K562 (cell line): Measurements from ENCODE around the gene DGKZ. TPM values are rescaled to one million over a fixed set of nuclear protein-coding genes. Genes with fewer than 3 reads are reported as not detected.

ENCODE experiments used
- FUS ChIP-seq: fragments of 200-400 bp; formaldehyde crosslinking; optimal IDR thresholded peaks from 2 replicates; pipeline ENCODE3; 2017; ENCODE audit warnings: low read depth, low read length
- GATAD2A ChIP-seq: fragments of 450-650 bp; IDR thresholded peaks from 2 replicates; pipeline ENCODE4 v1.6.1; 2017
- GATAD2B ChIP-seq: fragments of 450-650 bp; IDR thresholded peaks from 2 replicates; pipeline ENCODE4 v1.6.1; 2017; ENCODE audit warnings: mild to moderate bottlenecking, borderline replicate concordance
- HOXB6 ChIP-seq: fragments of 250-450 bp; sonication (Bioruptor Pico); IDR thresholded peaks from 2 replicates; pipeline ENCODE4 v1.5.1; 2022; ENCODE audit warnings: mild to moderate bottlenecking, borderline replicate concordance
- HSF4 ChIP-seq: fragments of 250-450 bp; sonication (Bioruptor Pico); IDR thresholded peaks from 2 replicates; pipeline ENCODE4 v2.1.2; 2022; ENCODE audit warnings: mild to moderate bottlenecking, moderate library complexity, borderline replicate concordance
- JUN ChIP-seq, 2 experiments: sonication (generic) in 1 of 2; formaldehyde crosslinking in 1 of 2; IDR thresholded peaks; 2 replicates each; pipeline versions ENCODE4 v1.6.1 to v1.8.0; 2012 to 2022; ENCODE audit warnings: borderline replicate concordance in 2 of 2, mild to moderate bottlenecking in 2 of 2, improper control_type of control experiment in 1 of 2, low read depth in 1 of 2, low read length in 1 of 2, missing genetic modification reagents in 1 of 2
- KAT2B ChIP-seq: IDR thresholded peaks from one replicate; pipeline ENCODE4 v1.6.1; 2012; ENCODE audit warnings: low read depth, mild to moderate bottlenecking, control low read depth, inconsistent platforms, low read length, moderate library complexity
- MYBL2 ChIP-seq, 2 experiments: fragments of 450-650 bp in 1 of 2; sonication (generic) in 1 of 2; formaldehyde crosslinking in 1 of 2; IDR thresholded peaks; 2 replicates each; pipeline versions ENCODE4 v1.6.1 to v1.8.1; 2017 to 2022; ENCODE audit warnings: borderline replicate concordance in 1 of 2, inconsistent platforms in 1 of 2, low read depth in 1 of 2, mild to moderate bottlenecking in 1 of 2, missing genetic modification reagents in 1 of 2, moderate library complexity in 1 of 2
- NCOA1 ChIP-seq: fragments of 450-650 bp; IDR thresholded peaks from 2 replicates; pipeline ENCODE4 v1.6.1; 2016; ENCODE audit warnings: low read depth
- NFYB ChIP-seq: IDR thresholded peaks from 2 replicates; pipeline ENCODE4 v1.6.1; 2011; ENCODE audit warnings: mild to moderate bottlenecking, moderate library complexity; ENCODE audit not compliant: insufficient read length; ENCODE audit errors: extremely low read depth
- NRF1 ChIP-seq, 2 experiments: fragments of 450-650 bp; IDR thresholded peaks in 1 of 2; conservative IDR thresholded peaks in 1 of 2; 2 replicates each; pipeline ENCODE4 v1.6.1; 2014; ENCODE audit warnings: mild to moderate bottlenecking in 2 of 2
- PML ChIP-seq: IDR thresholded peaks from 2 replicates; pipeline ENCODE4 v1.6.1; 2012; ENCODE audit warnings: low read length, inconsistent platforms
- RBM14 ChIP-seq: fragments of 200-400 bp; formaldehyde crosslinking; IDR thresholded peaks from 2 replicates; pipeline ENCODE4 v1.6.1; 2018; ENCODE audit warnings: low read depth, mild to moderate bottlenecking, low read length, moderate library complexity, borderline replicate concordance; ENCODE audit not compliant: insufficient read depth
- SPI1 ChIP-seq: IDR thresholded peaks from 2 replicates; pipeline ENCODE4 v1.6.1; 2011; ENCODE audit warnings: low read depth, low read length, control low read depth, borderline replicate concordance
- ZFPM2 ChIP-seq: fragments of 250-450 bp; sonication (Bioruptor Pico); IDR thresholded peaks from 2 replicates; pipeline ENCODE4 v1.5.1; 2022; ENCODE audit warnings: mild to moderate bottlenecking
- ZNF197 ChIP-seq: fragments of 200-800 bp; sonication (Bioruptor generic); IDR thresholded peaks from 2 replicates; pipeline ENCODE4 v1.6.1; 2016; ENCODE audit warnings: low read depth, missing genetic modification characterization, missing compliant biosample characterization
- polyA plus RNA-seq, 8 experiments: library from polyadenylated mRNA; depleted of rRNA in 4 of 8; stranded (reverse) in 5 of 8; unstranded in 3 of 8; fragments of >200 nt; fragmentation: Nextera tagmentation in 2 of 8; fragmentation: Illumina TruSeq in 1 of 8; extraction: Ambion mirVana in 2 of 8; extraction: Trizol in 1 of 8; gene quantifications; 2 replicates each; pipeline versions ENCODE4 v1.2.1 to v1.2.3, GENCODE V29; 2011 to 2014; ENCODE audit warnings: inconsistent platforms in 1 of 8, missing spikeins in 1 of 8
- total RNA-seq, 7 experiments: library from RNA; depleted of rRNA in 6 of 7; stranded (reverse); fragments of >200 nt in 6 of 7; fragmentation: Illumina TruSeq in 2 of 7; extraction: Trizol in 2 of 7; gene quantifications; 2 replicates each; pipeline versions ENCODE4 v1.2.1 to v1.2.3, GENCODE V29; 2011 to 2021; ENCODE audit warnings: low replicate concordance in 1 of 7
- TF ChIP-seq, protein P1 (sequence below), 2 experiments: IDR thresholded peaks; 2 replicates each; pipeline ENCODE4 v1.6.1; 2011; ENCODE audit warnings: borderline replicate concordance in 1 of 2, control low read depth in 1 of 2, low read depth in 1 of 2, low read length in 1 of 2, mild to moderate bottlenecking in 1 of 2, mixed read lengths in 1 of 2, moderate library complexity in 1 of 2; ENCODE audit not compliant: insufficient read depth in 1 of 2, insufficient read length in 1 of 2, poor library complexity in 1 of 2, severe bottlenecking in 1 of 2; ENCODE audit errors: extremely low read depth in 1 of 2
- TF ChIP-seq, protein P2 (sequence below): sonication (generic); formaldehyde crosslinking; IDR thresholded peaks from 2 replicates; pipeline ENCODE4 v1.8.1; 2023; ENCODE audit warnings: missing genetic modification reagents, mild to moderate bottlenecking, borderline replicate concordance
- TF ChIP-seq, protein P3 (sequence below): sonication (generic); formaldehyde crosslinking; IDR thresholded peaks from 2 replicates; pipeline ENCODE4 v1.8.0; 2022; ENCODE audit warnings: missing genetic modification reagents, mild to moderate bottlenecking, moderate library complexity, borderline replicate concordance

DGKZ gene
- total and polyA plus RNA-seq, 9 of the 15 experiments (the other 6 are each of a cell fraction or from before 2014, with no cell fraction given) = 0.51 to 100 (median 44.2) TPM

DNA sequence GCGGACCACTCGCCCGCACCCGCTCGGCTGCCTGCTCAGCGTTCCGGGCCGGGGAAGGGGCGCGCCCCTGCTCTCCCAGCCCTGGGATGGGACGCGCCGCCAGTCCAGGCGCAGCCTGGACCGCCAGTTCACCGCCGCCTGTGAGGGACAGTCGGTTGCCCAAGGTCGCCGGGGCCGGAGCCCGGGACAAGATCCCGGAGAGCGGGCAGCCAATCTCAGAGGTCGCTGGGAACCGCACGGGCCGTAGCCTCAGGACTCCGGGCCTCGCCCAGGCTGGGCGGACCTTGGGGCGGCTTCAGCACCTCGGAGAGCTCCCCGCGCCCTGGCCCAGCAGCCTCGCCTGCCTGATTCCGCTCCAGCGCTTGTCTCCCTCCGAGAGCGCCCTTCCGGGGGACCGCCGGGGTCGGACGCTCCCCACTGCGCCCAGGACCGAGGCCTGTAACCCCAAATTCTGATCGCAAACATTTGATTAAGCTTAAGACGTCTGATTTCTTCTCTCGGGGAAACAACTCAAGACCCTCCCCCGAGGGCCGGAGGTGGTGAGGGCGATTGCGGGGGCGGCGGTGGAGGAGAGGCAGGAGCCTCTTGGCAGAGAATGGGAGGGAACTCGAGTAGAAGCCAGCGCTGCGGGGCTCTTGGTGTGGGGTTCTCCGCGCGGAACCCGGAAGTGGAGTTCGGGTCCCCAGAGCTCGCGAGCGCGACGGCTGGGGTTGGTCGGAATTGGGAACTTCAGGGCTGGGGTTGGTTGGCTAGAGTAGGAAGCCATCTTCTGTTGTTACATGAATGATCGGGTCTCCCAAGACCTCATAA is 45.4 kb downstream of the DGKZ start (continued):
- TF ChIP-seq, protein P1, sequence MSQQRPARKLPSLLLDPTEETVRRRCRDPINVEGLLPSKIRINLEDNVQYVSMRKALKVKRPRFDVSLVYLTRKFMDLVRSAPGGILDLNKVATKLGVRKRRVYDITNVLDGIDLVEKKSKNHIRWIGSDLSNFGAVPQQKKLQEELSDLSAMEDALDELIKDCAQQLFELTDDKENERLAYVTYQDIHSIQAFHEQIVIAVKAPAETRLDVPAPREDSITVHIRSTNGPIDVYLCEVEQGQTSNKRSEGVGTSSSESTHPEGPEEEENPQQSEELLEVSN (IDR thresholded peaks at IDR 0.05; ENCODE audit: borderline replicate concordance in 1 of 2, extremely low read depth in 1 of 2, insufficient read depth in 1 of 2, insufficient read length in 1 of 2, low read depth in 1 of 2, low read length in 1 of 2, poor library complexity in 1 of 2, severe bottlenecking in 1 of 2) = peak; percentile 43 to 62
- TF ChIP-seq KAT2B (no peak), HOXB6 (CRISPR knock-in tag) (no peak), GATAD2A (no peak), JUN (IDR thresholded peaks at IDR 0.05; ENCODE audit: borderline replicate concordance, low read depth, low read length) (peak; percentile 9; the same call in 1 of the 2 replicates), JUN (CRISPR knock-in tag; IDR thresholded peaks at IDR 0.05; ENCODE audit: borderline replicate concordance) (0 out of 2 replicates have a peak, but pooled peaks have one; percentile 21), GATAD2B (no peak), ZNF197 (peak; percentile 44; the same call in 1 of the 2 replicates), RBM14 (0 out of 2 replicates have a peak, but pooled peaks have one; percentile 67), SPI1 (no peak), FUS (peak; percentile 82), HSF4 (CRISPR knock-in tag) (no peak), PML (no peak), NRF1 (conservative IDR thresholded peaks at IDR 0.05 in 1 of 2, IDR thresholded peaks at IDR 0.05 in 1 of 2) (peak in 1 of 2 experiments; percentile 27; a peak in 3 of 4 replicates), MYBL2 (IDR thresholded peaks at IDR 0.05; ENCODE audit: low read depth) (no peak), MYBL2 (CRISPR knock-in tag; IDR thresholded peaks at IDR 0.05; ENCODE audit: borderline replicate concordance) (no peak), NCOA1 (peak; percentile 80), ZFPM2 (no peak), NFYB (no peak)
- TF ChIP-seq, protein P2, sequence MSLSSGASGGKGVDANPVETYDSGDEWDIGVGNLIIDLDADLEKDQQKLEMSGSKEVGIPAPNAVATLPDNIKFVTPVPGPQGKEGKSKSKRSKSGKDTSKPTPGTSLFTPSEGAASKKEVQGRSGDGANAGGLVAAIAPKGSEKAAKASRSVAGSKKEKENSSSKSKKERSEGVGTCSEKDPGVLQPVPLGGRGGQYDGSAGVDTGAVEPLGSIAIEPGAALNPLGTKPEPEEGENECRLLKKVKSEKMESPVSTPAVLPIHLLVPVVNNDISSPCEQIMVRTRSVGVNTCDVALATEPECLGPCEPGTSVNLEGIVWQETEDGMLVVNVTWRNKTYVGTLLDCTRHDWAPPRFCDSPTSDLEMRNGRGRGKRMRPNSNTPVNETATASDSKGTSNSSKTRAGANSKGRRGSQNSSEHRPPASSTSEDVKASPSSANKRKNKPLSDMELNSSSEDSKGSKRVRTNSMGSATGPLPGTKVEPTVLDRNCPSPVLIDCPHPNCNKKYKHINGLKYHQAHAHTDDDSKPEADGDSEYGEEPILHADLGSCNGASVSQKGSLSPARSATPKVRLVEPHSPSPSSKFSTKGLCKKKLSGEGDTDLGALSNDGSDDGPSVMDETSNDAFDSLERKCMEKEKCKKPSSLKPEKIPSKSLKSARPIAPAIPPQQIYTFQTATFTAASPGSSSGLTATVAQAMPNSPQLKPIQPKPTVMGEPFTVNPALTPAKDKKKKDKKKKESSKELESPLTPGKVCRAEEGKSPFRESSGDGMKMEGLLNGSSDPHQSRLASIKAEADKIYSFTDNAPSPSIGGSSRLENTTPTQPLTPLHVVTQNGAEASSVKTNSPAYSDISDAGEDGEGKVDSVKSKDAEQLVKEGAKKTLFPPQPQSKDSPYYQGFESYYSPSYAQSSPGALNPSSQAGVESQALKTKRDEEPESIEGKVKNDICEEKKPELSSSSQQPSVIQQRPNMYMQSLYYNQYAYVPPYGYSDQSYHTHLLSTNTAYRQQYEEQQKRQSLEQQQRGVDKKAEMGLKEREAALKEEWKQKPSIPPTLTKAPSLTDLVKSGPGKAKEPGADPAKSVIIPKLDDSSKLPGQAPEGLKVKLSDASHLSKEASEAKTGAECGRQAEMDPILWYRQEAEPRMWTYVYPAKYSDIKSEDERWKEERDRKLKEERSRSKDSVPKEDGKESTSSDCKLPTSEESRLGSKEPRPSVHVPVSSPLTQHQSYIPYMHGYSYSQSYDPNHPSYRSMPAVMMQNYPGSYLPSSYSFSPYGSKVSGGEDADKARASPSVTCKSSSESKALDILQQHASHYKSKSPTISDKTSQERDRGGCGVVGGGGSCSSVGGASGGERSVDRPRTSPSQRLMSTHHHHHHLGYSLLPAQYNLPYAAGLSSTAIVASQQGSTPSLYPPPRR = 0 out of 2 replicates have a peak, but pooled peaks have one; percentile 36
- TF ChIP-seq, protein P3, sequence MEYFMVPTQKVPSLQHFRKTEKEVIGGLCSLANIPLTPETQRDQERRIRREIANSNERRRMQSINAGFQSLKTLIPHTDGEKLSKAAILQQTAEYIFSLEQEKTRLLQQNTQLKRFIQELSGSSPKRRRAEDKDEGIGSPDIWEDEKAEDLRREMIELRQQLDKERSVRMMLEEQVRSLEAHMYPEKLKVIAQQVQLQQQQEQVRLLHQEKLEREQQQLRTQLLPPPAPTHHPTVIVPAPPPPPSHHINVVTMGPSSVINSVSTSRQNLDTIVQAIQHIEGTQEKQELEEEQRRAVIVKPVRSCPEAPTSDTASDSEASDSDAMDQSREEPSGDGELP = peak; percentile 94
